ENCODE results near the gene HIGD2B.

DNA sequence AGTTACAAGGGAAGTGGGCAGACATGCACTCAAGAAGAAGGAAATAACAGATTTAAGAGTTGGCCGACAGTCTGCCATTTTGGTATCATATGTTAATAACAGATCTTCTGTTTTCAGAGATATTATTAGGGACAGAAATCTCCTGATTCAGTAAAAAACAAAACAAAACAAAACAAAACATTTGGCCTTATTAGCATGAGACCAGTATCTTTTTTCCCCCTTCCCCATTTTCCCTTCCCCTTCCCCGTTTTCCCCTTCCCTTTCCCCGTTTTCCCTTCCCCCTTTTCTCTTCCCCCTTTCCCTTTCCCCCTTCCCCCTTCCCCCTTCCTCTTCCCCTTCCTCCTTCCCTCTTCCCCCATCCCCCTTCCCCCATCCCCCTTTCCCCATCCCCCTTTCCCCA, 39.5 kb upstream of the HIGD2B start:
- no peak for TF ChIP-seq ELF4 (CRISPR knock-in tag; IDR thresholded peaks at IDR 0.05; ENCODE audit: low read depth)
- no peak for TF ChIP-seq NR3C1 (CRISPR knock-in tag; conservative IDR thresholded peaks at IDR 0.05; ENCODE audit: low read depth)
- TF ChIP-seq, protein P1, sequence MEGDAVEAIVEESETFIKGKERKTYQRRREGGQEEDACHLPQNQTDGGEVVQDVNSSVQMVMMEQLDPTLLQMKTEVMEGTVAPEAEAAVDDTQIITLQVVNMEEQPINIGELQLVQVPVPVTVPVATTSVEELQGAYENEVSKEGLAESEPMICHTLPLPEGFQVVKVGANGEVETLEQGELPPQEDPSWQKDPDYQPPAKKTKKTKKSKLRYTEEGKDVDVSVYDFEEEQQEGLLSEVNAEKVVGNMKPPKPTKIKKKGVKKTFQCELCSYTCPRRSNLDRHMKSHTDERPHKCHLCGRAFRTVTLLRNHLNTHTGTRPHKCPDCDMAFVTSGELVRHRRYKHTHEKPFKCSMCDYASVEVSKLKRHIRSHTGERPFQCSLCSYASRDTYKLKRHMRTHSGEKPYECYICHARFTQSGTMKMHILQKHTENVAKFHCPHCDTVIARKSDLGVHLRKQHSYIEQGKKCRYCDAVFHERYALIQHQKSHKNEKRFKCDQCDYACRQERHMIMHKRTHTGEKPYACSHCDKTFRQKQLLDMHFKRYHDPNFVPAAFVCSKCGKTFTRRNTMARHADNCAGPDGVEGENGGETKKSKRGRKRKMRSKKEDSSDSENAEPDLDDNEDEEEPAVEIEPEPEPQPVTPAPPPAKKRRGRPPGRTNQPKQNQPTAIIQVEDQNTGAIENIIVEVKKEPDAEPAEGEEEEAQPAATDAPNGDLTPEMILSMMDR (IDR thresholded peaks at IDR 0.05) = no peak
- TF ChIP-seq, protein P2, sequence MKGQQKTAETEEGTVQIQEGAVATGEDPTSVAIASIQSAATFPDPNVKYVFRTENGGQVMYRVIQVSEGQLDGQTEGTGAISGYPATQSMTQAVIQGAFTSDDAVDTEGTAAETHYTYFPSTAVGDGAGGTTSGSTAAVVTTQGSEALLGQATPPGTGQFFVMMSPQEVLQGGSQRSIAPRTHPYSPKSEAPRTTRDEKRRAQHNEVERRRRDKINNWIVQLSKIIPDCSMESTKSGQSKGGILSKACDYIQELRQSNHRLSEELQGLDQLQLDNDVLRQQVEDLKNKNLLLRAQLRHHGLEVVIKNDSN (CRISPR knock-in tag; IDR thresholded peaks at IDR 0.05) = no peak
